BJ (cell line): Measurements from ENCODE around the gene DEGS1. TPM values are rescaled to one million over a fixed set of nuclear protein-coding genes. Genes with fewer than 3 reads are reported as not detected.

ENCODE experiments used
- CTCF ChIA-PET: fragments of 350-600 bp; formaldehyde crosslinking; extraction: SDS; loops from one replicate; lab custom pipeline; 2021; ENCODE audit warnings: antibody characterized with exemption, inconsistent platforms; lab: Yijun Ruan, JAX
- POLR2A ChIA-PET: fragments of 300-600 bp; sonication (Branson Sonifier 250); formaldehyde crosslinking; extraction: SDS; loops from one replicate; lab custom pipeline; 2021; ENCODE audit warnings: antibody characterized with exemption; lab: Charles Lee
- DNase-seq: peaks from one replicate; pipeline ENCODE4 v3.0.0-alpha.2; 2011; ENCODE audit warnings: low read depth
- H3K27me3 ChIP-seq: 2 replicates; pipeline ENCODE4 v1.6.0; 2011; ENCODE audit warnings: low read length; ENCODE audit not compliant: control insufficient read depth, insufficient read depth
- H3K36me3 ChIP-seq: 2 replicates; pipeline ENCODE4 v1.5.1; 2011; ENCODE audit warnings: low read length; ENCODE audit not compliant: control insufficient read depth, insufficient read depth
- H3K4me3 ChIP-seq: 2 replicates; pipeline ENCODE4 v1.5.1; 2011; ENCODE audit warnings: low read depth, mild to moderate bottlenecking, control low read depth, low read length
- polyA plus RNA-seq: library from polyadenylated mRNA; depleted of rRNA; stranded (reverse); fragments of >200 nt; gene quantifications from 2 replicates; pipeline ENCODE4 v1.2.3, GENCODE V29; 2011
- TF ChIP-seq, protein P1 (sequence below): IDR thresholded peaks from 2 replicates; pipeline ENCODE4 v1.5.1; 2011; ENCODE audit warnings: low read depth, mild to moderate bottlenecking, control low read depth, inconsistent platforms, low read length, moderate library complexity; ENCODE audit not compliant: insufficient read depth

The DEGS1 gene
- polyA plus RNA-seq, 1 experiment: 77.2 TPM

DNA sequence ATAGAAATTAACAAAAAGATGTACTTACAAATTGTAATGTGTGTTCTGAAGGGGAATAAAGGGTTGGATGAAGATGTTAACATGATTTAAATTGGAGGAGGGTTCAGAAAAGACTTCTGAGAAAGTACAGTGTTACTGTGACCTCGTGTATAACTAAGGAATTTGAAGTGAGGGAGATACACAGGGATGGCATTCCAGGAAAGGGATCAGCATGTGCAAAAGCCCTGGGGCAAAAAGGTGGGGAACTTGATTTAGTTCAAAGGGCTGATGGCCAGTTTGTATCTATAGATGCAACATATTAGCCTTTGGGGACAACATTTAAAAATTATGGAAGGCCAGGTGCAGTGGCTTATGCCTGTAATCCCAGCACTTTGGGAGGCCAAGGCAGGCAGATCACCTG is 33.3 kb upstream of the DEGS1 start:
- H3K27me3 ChIP-seq: no peaks in the 10 kb centered on the region
- TF ChIP-seq, protein P1, sequence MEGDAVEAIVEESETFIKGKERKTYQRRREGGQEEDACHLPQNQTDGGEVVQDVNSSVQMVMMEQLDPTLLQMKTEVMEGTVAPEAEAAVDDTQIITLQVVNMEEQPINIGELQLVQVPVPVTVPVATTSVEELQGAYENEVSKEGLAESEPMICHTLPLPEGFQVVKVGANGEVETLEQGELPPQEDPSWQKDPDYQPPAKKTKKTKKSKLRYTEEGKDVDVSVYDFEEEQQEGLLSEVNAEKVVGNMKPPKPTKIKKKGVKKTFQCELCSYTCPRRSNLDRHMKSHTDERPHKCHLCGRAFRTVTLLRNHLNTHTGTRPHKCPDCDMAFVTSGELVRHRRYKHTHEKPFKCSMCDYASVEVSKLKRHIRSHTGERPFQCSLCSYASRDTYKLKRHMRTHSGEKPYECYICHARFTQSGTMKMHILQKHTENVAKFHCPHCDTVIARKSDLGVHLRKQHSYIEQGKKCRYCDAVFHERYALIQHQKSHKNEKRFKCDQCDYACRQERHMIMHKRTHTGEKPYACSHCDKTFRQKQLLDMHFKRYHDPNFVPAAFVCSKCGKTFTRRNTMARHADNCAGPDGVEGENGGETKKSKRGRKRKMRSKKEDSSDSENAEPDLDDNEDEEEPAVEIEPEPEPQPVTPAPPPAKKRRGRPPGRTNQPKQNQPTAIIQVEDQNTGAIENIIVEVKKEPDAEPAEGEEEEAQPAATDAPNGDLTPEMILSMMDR: no peak
- no peaks in the 10 kb centered on the region; the same call in 1 of the 2 replicates for H3K36me3 ChIP-seq
- CTCF ChIA-PET: no interaction called here
- no peak overlapping the region for H3K4me3 ChIP-seq
- DNase-seq: no peak
- POLR2A ChIA-PET: no interaction called here

DNA sequence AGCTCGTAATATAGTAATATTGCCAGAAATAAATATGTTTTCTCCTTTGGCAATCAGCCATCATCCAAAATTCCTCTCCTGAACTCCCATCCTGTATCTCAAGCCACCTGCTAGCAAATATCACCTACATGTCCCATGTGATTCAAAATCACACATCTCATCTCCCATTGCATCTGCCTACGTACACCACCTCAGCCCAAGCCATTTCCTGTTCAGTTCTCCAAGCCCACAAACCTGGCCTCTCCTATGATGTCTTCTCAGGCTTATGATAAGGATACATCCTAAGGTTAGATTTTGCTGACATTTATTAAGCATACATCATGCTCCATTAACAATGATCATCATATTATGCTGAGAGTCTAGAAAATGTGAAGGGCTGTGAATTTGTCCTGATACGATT is 31.9 kb upstream of the DEGS1 start:
- TF ChIP-seq, protein P1: no peak
- no peak overlapping the region for H3K4me3 ChIP-seq
- no peaks in the 10 kb centered on the region for H3K27me3 ChIP-seq
- POLR2A ChIA-PET: no interaction called here
- H3K36me3 ChIP-seq: no peaks in the 10 kb centered on the region; the same call in none of the 2 replicates
- DNase-seq: no peak
- CTCF ChIA-PET: interaction anchor here (1.1 kb wide), 1 partner anchor 453 kb away, joined by 3 read pairs; no protein-coding TSS in a partner anchor

DNA sequence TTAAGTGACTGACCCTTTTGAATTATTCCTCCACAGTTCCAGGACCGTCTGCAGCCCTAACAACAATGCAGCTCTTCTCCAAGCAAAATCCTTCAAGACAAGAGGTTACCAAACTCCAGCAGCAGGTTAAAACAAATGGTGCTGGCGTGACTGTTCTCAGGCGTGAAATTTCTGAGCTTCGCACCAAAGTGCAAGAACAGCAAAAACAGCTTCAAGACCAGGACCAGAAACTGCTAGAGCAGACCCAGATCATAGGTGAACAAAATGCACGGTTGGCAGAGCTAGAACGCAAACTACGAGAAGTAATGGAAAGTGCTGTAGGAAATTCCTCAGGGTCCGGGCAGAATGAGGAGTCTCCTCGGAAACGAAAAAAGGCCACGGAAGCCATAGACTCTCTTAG is 25.7 kb upstream of the DEGS1 start:
- POLR2A ChIA-PET: no interaction called here
- CTCF ChIA-PET: interaction anchor here (1.0 to 1.6 kb wide), 2 partner anchors 11 to 169 kb away, joined by 5 read pairs; no protein-coding TSS in a partner anchor
- DNase-seq: no peak
- Histone ChIP-seq H3K36me3 (peaks cover 4% of the 10 kb centered on the region), H3K4me3 (no peak overlapping the region), H3K27me3 (no peaks in the 10 kb centered on the region)
- TF ChIP-seq, protein P1: no peak

DNA sequence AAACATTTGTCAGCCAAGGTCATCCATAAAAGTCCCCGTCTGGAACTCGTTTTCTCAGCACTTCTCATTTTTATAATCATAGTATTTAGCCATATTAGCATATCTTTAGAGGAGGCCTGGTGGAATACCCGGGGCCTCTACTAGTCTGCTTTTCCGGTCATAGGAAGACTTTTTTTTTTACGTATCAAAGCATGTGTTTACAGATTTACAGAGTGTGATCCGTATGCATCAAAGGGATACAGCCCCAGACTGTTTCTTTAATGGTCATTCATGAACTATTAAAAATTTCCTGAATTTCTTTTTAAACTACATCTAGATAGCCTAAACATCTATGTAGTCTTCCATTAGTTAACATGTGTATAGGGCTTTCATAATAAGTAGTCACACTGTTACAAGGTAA is 23.5 kb upstream of the DEGS1 start:
- ChIA-PET CTCF (no interaction called here), POLR2A (no interaction called here)
- Histone ChIP-seq H3K4me3 (no peak overlapping the region), H3K27me3 (no peaks in the 10 kb centered on the region), H3K36me3 (peaks cover 4% of the 10 kb centered on the region)
- no peak for DNase-seq
- TF ChIP-seq, protein P1: no peak

DNA sequence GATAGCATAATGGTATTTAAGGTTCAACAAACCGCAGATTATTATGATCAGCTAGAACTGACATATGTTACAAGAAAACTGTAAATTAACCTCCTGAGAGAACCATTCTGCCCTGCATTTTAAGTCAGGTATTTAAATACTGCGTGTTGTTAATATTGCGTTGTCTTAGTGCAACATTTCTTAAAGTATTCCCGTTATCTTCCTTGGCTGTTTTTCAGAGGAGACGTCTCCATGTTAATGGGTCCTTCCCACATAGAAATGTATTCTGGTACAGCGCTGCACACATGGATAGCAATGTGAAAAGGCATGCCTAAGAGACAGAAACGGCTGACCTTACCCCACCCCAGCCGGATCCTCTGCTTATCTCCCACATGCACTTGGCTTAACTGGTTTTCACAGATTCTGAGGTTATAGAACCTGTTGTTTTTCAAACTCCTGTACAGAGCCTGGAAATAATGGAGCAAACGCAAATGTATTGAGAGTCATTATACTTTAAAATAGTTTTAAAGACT is 22.8 kb upstream of the DEGS1 start:
- ChIA-PET POLR2A (no interaction called here), CTCF (no interaction called here)
- TF ChIP-seq, protein P1: no peak
- Histone ChIP-seq H3K4me3 (no peak overlapping the region), H3K36me3 (peaks cover 4% of the 10 kb centered on the region), H3K27me3 (no peaks in the 10 kb centered on the region)
- DNase-seq: no peak
